Endothelial cell of umbilical vein (primary cell): Measurements from ENCODE around the gene NDUFB10. TPM values are rescaled to one million over a fixed set of nuclear protein-coding genes. Genes with fewer than 3 reads are reported as not detected.

Source experiments
- BruUV-seq: library from RNA; stranded (reverse); fragments of 400-500 nt; replicated peaks from 2 replicates; lab custom pipeline; 2021; lab: Mats Ljungman, UMichigan
- CTCF ChIA-PET: fragments of 300-600, 350-600 bp; sonication (Branson Sonifier 250); formaldehyde crosslinking; loops from one replicate; lab custom pipeline; 2021; ENCODE audit warnings: antibody characterized with exemption, inconsistent platforms; lab: Charles Lee
- POLR2A ChIA-PET: fragments of 300-600, 350-600 bp; sonication (Branson Sonifier 250); formaldehyde crosslinking; loops from one replicate; lab custom pipeline; 2021; ENCODE audit warnings: antibody characterized with exemption, inconsistent platforms; lab: Charles Lee
- DNase-seq: peaks from one replicate; pipeline ENCODE4 v3.0.0-alpha.2; 2011; ENCODE audit warnings: low read depth, low spot score
- FAIRE-seq: peaks from 2 replicates; lab custom pipeline; 2011; peaks lifted over from hg19 to GRCh38; lab: Jason Lieb, UNC
- H2AFZ ChIP-seq: 2 replicates; pipeline ENCODE4 v1.6.0; 2012; ENCODE audit warnings: low read depth, low read length, control low read depth, inconsistent platforms
- H3K27ac ChIP-seq: 2 replicates; pipeline ENCODE4 v1.5.1; 2011; ENCODE audit warnings: low read depth, mild to moderate bottlenecking, control low read depth, low read length, moderate library complexity; ENCODE audit not compliant: insufficient read depth
- H3K27me3 ChIP-seq, 2 experiments: 2 replicates each; pipeline versions ENCODE4 v1.6.0 to v1.6.1; 2011; ENCODE audit warnings: low read length in 2 of 2, mixed read lengths in 1 of 2; ENCODE audit not compliant: control insufficient read depth in 2 of 2, insufficient read depth in 2 of 2
- H3K36me3 ChIP-seq, 2 experiments: 2 replicates in 1 of 2; 3 replicates in 1 of 2; pipeline ENCODE4 v1.5.1; 2011; ENCODE audit warnings: low read length in 2 of 2, mild to moderate bottlenecking in 1 of 2, moderate library complexity in 1 of 2; ENCODE audit not compliant: control insufficient read depth in 2 of 2, insufficient read depth in 2 of 2; ENCODE audit errors: extremely low read depth in 1 of 2
- H3K4me1 ChIP-seq: 3 replicates; pipeline ENCODE4 v1.5.1; 2011; ENCODE audit warnings: mild to moderate bottlenecking, low read length; ENCODE audit not compliant: control insufficient read depth, insufficient read depth; ENCODE audit errors: extremely low read depth
- H3K4me2 ChIP-seq: 2 replicates; pipeline ENCODE4 v1.6.1; 2011; ENCODE audit warnings: low read length, control low read depth, mixed read lengths; ENCODE audit not compliant: insufficient read depth
- H3K4me3 ChIP-seq, 3 experiments: fragments of 200-600 bp in 1 of 3; sonication (generic), shearing (Covaris generic) in 1 of 3; replicated peaks in 1 of 3; 2 replicates each; pipeline ENCODE4 v1.5.1; 2011 to 2016; ENCODE audit warnings: control low read depth in 3 of 3, low read length in 3 of 3, mild to moderate bottlenecking in 2 of 3, inconsistent platforms in 1 of 3, low read depth in 1 of 3, moderate library complexity in 1 of 3; ENCODE audit not compliant: insufficient read depth in 1 of 3
- H3K79me2 ChIP-seq: 2 replicates; pipeline ENCODE4 v1.6.0; 2012; ENCODE audit warnings: low read length, inconsistent platforms; ENCODE audit not compliant: control insufficient read depth, insufficient read depth
- H3K9ac ChIP-seq: replicated peaks from 2 replicates; pipeline ENCODE3; 2011; ENCODE audit warnings: low read length, control low read depth; ENCODE audit not compliant: insufficient read depth; ENCODE audit errors: extremely low read depth
- H3K9me1 ChIP-seq: replicated peaks from 3 replicates; pipeline ENCODE4 v1.6.0; 2011; ENCODE audit warnings: mild to moderate bottlenecking, low read length; ENCODE audit not compliant: control insufficient read depth, insufficient read depth; ENCODE audit errors: extremely low read depth
- H3K9me3 ChIP-seq: replicated peaks from 2 replicates; pipeline ENCODE4 v1.5.1; 2012; ENCODE audit warnings: low read length, inconsistent platforms; ENCODE audit not compliant: control insufficient read depth, insufficient read depth
- H4K20me1 ChIP-seq: replicated peaks from 2 replicates; pipeline ENCODE3; 2011; ENCODE audit warnings: mild to moderate bottlenecking, low read length; ENCODE audit not compliant: control insufficient read depth, insufficient read depth; ENCODE audit errors: extremely low read depth
- EZH2 ChIP-seq: IDR thresholded peaks from 2 replicates; pipeline ENCODE4 v1.6.1; 2012; ENCODE audit warnings: borderline replicate concordance, low read depth, mild to moderate bottlenecking, moderate library complexity, low read length, inconsistent platforms; ENCODE audit not compliant: severe bottlenecking
- FOS ChIP-seq: IDR thresholded peaks from 2 replicates; pipeline ENCODE4 v1.6.1; 2011; ENCODE audit warnings: mild to moderate bottlenecking, low read length, moderate library complexity, borderline replicate concordance; ENCODE audit not compliant: insufficient read depth
- GATA2 ChIP-seq: IDR thresholded peaks from 2 replicates; pipeline ENCODE4 v1.7.0; 2011; ENCODE audit warnings: low read depth, mild to moderate bottlenecking, moderate library complexity, mixed read lengths, low read length; ENCODE audit not compliant: insufficient read length, insufficient read depth
- JUN ChIP-seq: IDR thresholded peaks from 2 replicates; pipeline ENCODE4 v1.6.1; 2011; ENCODE audit warnings: borderline replicate concordance, low read depth; ENCODE audit not compliant: insufficient read length, insufficient read depth
- MAX ChIP-seq: IDR thresholded peaks from 2 replicates; pipeline ENCODE4 v1.6.1; 2011; ENCODE audit not compliant: insufficient read depth, insufficient read length
- MYC ChIP-seq: IDR thresholded peaks from one replicate; pipeline ENCODE4 v1.6.1; 2011; ENCODE audit warnings: mild to moderate bottlenecking, low read depth, low read length
- POLR2A ChIP-seq: IDR thresholded peaks from 2 replicates; pipeline ENCODE4 v1.6.1; 2012; ENCODE audit warnings: low read depth, mild to moderate bottlenecking, control low read depth, low read length
- POLR2AphosphoS5 ChIP-seq: IDR thresholded peaks from 2 replicates; pipeline ENCODE4 v1.6.1; 2012; ENCODE audit warnings: low read depth, mild to moderate bottlenecking, control low read depth, low read length, moderate library complexity; ENCODE audit not compliant: insufficient read depth
- dilution Hi-C: fragments of 300-500 bp; cut with MboI; formaldehyde crosslinking; loops from one replicate; pipeline ENCODE4 v1.15.0; 2019; ENCODE audit warnings: low sequenced_read_pairs; ENCODE audit not compliant: extremely low pct_ligation_motif_present
- intact Hi-C: fragments of 100-400 bp; cut with micrococcal nuclease; formaldehyde crosslinking; loops from one replicate; pipeline ENCODE4 v1.10.0; 2022
- polyA plus RNA-seq, 4 experiments: library from polyadenylated mRNA; depleted of rRNA in 3 of 4; stranded (reverse) in 3 of 4; unstranded in 1 of 4; fragments of >200 nt; gene quantifications; 2 replicates each; pipeline versions ENCODE4 v1.2.1 to v1.2.3, GENCODE V29; 2011 to 2012; ENCODE audit warnings: missing spikeins in 1 of 4
- total RNA-seq: library from RNA; stranded (reverse); gene quantifications from 2 replicates; pipeline ENCODE4 v1.2.3, GENCODE V29; 2021
- TF ChIP-seq, protein P1 (sequence below), 2 donors: IDR thresholded peaks; 1 replicate in 1 of 2; 2 replicates in 1 of 2; pipeline ENCODE4 v1.5.1; 2011; ENCODE audit warnings: low read length in 2 of 2, mild to moderate bottlenecking in 2 of 2, moderate library complexity in 2 of 2, control low read depth in 1 of 2, inconsistent platforms in 1 of 2, low read depth in 1 of 2; ENCODE audit not compliant: insufficient read depth in 1 of 2; ENCODE audit errors: extremely low read depth in 1 of 2

NDUFB10 gene
- total and polyA plus RNA-seq, 2 donors (not counting 3 experiments of a cell fraction or from before 2014, with no cell fraction given), result 124 to 167 TPM

DNA sequence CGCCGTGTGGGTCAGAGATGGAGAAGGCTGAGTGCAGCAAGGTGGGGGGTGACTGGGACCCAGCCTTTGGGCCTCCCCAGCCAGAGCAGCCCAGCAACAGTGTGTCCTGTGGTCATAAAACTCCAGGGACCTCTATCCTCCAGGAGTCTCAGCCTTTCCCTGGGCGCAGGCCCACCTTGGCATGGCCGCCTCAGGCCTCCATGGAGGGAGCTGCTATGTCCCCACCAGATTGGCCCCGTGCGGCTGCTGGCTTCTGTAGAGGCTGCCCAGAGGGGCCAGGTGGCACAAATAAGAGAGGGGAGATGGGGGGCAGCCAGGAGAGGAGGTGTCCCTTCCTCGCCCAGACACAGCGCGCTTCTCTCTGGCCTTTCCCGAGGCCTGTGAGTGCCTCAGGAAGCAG lies 27.9 kb downstream of the NDUFB10 start:
- Histone ChIP-seq H3K9me1 (no peaks in the 10 kb centered on the region), H3K79me2 (peaks cover 5% of the 10 kb centered on the region), H4K20me1 (no peaks in the 10 kb centered on the region), H3K9me3 (no peaks in the 10 kb centered on the region), H3K27me3 (peaks cover 29 to 34% of the 10 kb centered on the region in 2 experiments), H3K9ac (no peak overlapping the region), H3K36me3 (peaks cover 0 to 7% of the 10 kb centered on the region in 2 experiments), H2AFZ (no peak overlapping the region), H3K4me1 (peaks cover 22% of the 10 kb centered on the region), H3K27ac (no peak overlapping the region), H3K4me2 (no peak overlapping the region), H3K4me3 (no peak overlapping the region)
- intact Hi-C loops, result no loop called here
- ChIA-PET CTCF (no interaction called here), POLR2A (no interaction called here)
- DNase-seq, result no peak
- FAIRE-seq, result no peak
- BruUV-seq, result no TSS peak
- TF ChIP-seq EZH2 (no peak), MAX (no peak), MYC (no peak), POLR2A (no peak), POLR2AphosphoS5 (no peak), JUN (no peak), FOS (no peak), GATA2 (no peak)
- TF ChIP-seq, protein P1, sequence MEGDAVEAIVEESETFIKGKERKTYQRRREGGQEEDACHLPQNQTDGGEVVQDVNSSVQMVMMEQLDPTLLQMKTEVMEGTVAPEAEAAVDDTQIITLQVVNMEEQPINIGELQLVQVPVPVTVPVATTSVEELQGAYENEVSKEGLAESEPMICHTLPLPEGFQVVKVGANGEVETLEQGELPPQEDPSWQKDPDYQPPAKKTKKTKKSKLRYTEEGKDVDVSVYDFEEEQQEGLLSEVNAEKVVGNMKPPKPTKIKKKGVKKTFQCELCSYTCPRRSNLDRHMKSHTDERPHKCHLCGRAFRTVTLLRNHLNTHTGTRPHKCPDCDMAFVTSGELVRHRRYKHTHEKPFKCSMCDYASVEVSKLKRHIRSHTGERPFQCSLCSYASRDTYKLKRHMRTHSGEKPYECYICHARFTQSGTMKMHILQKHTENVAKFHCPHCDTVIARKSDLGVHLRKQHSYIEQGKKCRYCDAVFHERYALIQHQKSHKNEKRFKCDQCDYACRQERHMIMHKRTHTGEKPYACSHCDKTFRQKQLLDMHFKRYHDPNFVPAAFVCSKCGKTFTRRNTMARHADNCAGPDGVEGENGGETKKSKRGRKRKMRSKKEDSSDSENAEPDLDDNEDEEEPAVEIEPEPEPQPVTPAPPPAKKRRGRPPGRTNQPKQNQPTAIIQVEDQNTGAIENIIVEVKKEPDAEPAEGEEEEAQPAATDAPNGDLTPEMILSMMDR (IDR thresholded peaks at IDR 0.05; ENCODE audit: extremely low read depth in 1 of 2, insufficient read depth in 1 of 2, low read depth in 1 of 2, low read length in 2 of 2), result no peak
- dilution Hi-C loops, result no loop called here
